Measurements from ENCODE around the gene MBNL3. TPM values are rescaled to one million over a fixed set of nuclear protein-coding genes. Genes with fewer than 3 reads are reported as not detected.
"Not testable (repeated sequence)": the region's sequence is repeated elsewhere in the genome, so short reads cannot be mapped to it uniquely, and the experiment has no call there.

The MBNL3 gene
- total RNA-seq, 1 donor from 2014 or later = 30.4 TPM

GRCh38 chrX:132481449-132481848, 7.4 kb downstream of the MBNL3 start:
- intact Hi-C loops (cut with micrococcal nuclease) = loop anchor here (1.0 to 10.0 kb wide), 4 partner anchors 8 to 1703 kb away; partner anchors contain the start of genes MBNL3 and RAP2C

GRCh38 chrX:132480581-132481203, 8.1 kb downstream of the MBNL3 start:
- intact Hi-C loops (cut with micrococcal nuclease) = loop anchor here (1.0 to 10.0 kb wide), 4 partner anchors 9 to 1704 kb away; partner anchors contain the start of genes MBNL3 and RAP2C

- intact Hi-C loops (cut with micrococcal nuclease) = no loop called here
Measured at GRCh38 chrX:132474544-132475248, 14.1 kb downstream of the MBNL3 start.

GRCh38 chrX:132472397-132472796, 16.4 kb downstream of the MBNL3 start:
- intact Hi-C loops (cut with micrococcal nuclease) = no loop called here

- intact Hi-C loops (cut with micrococcal nuclease) = no loop called here
Measured at GRCh38 chrX:132470831-132471230, 18.0 kb downstream of the MBNL3 start.

- intact Hi-C loops (cut with micrococcal nuclease) = no loop called here
Measured at GRCh38 chrX:132470179-132470578, 18.7 kb downstream of the MBNL3 start.

GRCh38 chrX:132468454-132468853, 20.4 kb downstream of the MBNL3 start:
- intact Hi-C loops (cut with micrococcal nuclease) = no loop called here

- intact Hi-C loops (cut with micrococcal nuclease) = no loop called here
Measured at GRCh38 chrX:132467989-132468388, 20.8 kb downstream of the MBNL3 start.

GRCh38 chrX:132467026-132467425, 21.8 kb downstream of the MBNL3 start:
- intact Hi-C loops (cut with micrococcal nuclease) = no loop called here

DNA sequence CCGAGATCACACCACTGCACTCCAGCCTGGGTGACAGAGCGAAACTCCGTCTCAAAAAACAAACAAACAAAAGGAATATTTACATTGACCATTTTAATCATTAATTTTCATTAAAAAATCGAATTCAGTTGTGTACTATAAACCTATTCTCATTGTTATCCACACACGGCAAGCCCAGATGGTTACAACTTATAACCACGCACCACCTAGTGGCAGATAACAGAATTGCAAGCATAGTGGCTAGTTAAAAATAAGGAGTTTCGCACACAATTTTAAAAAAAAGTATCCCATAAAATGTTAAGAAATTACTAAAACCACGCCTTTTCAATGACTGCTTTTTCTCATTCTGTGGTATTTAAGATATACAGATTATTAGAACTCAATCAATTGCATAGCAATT, 25.4 kb downstream of the MBNL3 start:
- intact Hi-C loops (cut with micrococcal nuclease) = no loop called here

DNA sequence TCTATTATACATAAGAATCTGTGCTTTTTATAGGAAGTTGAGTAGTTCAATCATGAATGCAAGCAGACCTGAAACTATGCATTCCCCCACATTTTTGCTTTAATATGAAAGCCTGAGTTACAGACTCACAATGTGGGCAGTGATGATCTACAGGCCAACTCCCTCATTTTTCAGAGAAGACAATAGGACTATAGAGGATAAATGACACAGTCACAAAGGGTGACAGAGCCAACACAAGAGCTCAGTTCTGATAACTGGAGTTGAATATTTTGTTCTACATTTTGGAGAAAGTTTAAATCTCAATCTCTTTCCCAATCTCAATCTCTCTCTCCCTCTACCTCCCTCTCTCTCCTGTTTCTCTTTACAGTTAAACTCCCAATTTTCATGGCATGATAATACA, 27.0 kb downstream of the MBNL3 start:
- intact Hi-C loops (cut with micrococcal nuclease) = no loop called here

DNA sequence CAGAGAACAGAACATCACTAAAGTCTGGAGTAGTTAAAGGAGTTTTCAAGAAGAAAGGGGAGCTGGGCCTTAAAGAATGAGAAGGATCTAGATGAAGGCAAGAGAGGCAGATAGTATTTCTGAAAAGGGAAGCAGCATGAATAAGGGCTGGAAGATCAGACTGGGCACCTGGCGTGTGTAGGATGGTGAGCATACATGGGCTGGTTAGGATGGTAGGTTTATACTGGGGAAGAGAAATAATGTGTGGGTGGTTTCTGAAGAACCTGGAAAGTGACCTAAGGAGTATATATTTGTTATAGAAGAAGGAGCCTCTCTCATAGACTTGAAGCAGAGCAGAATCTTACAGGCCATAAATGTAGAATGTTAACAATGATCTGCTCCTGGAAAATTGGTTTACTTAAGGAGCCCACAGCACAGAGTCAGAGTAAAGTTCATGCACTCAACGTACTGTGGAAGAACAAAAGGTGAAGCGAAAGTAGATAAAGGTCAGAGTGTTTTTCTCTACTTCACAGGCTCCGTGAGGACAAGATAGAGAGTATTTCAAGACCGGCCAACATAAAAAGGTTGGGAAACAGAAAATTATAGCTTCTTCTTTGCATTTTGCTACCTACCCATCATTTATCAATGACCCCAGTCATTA, 35.8 kb downstream of the MBNL3 start:
- intact Hi-C loops (cut with micrococcal nuclease) = no loop called here

DNA sequence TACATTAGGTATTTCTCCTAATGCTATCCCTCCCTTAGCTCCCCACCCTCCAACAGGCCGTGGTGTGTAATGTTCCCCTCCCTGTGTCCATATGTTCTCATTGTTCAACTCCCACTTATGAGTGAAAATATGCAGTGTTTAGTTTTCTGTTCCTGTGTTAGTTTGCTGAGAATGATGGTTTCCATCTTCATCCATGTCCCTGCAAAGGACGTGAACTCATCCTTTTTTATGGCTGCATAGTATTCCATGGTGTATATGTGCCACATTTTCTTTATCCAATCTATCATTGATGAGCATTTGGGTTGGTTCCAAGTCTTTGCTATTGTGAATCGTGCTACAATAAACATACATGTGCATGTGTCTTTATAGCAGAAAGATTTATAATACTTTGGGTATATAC, 42.9 kb downstream of the MBNL3 start:
- intact Hi-C loops (cut with micrococcal nuclease) = not testable (repeated sequence)

DNA sequence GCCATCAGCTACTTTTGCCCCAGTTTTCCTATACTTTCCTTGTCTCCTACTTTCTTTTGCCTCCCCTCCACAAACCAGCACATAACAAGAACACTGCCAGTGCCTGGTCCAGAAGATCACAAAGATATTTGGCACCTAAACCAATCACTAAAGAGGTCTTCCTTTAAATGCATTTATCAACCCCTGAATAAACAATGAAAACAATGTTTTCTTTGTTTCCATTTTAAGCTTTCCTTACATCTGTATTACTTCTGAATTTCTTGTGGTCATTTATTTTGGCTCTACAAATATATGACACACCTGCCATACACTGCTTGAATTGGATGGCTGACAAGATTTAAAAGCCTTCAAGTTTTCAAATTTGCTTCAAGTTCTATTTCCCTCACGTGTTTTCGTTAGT, 43.9 kb downstream of the MBNL3 start:
- intact Hi-C loops (cut with micrococcal nuclease) = no loop called here

GRCh38 chrX:132443196-132444135, 45.4 kb downstream of the MBNL3 start:
- intact Hi-C loops (cut with micrococcal nuclease) = no loop called here

DNA sequence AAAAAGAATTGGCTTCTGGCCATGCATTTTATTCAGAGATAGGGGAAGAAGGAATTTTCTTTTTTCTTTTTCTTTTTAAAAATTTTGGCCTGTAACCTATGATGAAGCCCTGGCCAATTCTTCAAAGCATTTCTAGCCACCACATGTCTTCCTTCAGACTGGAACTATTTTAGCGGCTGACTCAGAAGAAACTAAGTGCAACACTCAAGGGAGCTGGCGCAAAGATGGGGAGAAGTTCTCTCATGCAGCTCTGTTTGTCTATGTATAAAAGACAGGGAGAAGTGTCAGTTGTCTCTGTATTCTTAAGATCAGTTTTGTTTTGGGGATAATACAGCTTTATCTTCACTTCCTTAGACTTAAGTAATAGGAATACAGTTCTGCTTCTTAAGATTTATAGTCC, 46.1 kb downstream of the MBNL3 start:
- intact Hi-C loops (cut with micrococcal nuclease) = no loop called here

DNA sequence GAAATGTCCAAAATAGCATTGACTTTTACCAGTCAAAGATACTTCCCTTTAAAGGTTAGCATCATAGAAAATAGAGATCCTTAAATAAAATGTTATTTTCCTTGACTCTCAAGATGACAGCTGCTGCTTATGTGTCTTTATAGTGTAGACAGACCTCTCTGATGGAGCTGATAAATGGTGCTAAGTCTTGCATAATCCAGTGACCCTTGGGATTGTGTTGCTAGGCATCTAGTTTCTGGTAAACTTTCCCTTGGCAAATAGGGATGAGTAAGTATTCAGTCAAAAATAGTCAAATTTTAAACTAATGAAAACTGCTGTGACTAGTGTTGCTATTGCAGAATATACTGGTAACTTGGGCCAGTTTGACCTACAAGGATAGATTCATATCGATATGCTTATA, 53.6 kb downstream of the MBNL3 start:
- intact Hi-C loops (cut with micrococcal nuclease) = no loop called here

- intact Hi-C loops (cut with micrococcal nuclease) = no loop called here
Measured at GRCh38 chrX:132433551-132433950, 55.3 kb downstream of the MBNL3 start.

- intact Hi-C loops (cut with micrococcal nuclease) = no loop called here
Measured at GRCh38 chrX:132433001-132433400, 55.8 kb downstream of the MBNL3 start.

DNA sequence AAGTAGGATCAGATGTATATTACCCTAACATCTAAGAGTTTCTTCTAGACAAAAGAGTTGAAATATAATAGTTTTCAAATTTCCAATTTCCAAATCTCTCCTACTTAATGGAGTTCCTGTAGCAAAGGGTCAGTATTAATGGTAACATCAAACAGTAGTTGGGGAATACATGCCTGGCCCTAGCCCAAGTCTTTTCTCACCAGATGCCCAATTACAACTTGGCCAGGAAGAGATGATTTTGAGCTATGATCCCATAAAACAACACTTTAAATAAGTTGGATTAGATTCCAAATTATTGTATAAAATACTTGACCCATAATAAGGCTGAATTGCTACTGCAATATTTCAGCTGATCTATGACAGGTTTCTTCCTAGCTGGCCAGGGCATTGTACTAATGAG, 59.9 kb downstream of the MBNL3 start:
- intact Hi-C loops (cut with micrococcal nuclease) = no loop called here

- intact Hi-C loops (cut with micrococcal nuclease) = no loop called here
Measured at GRCh38 chrX:132426695-132427281, 62.0 kb downstream of the MBNL3 start.
